Measurements from ENCODE around the gene KLF12. TPM values are rescaled to one million over a fixed set of nuclear protein-coding genes. Genes with fewer than 3 reads are reported as not detected.

The KLF12 gene
- total RNA-seq, 4 donors from 2014 or later: 7.8 to 20.3 (median 14.1) TPM

DNA sequence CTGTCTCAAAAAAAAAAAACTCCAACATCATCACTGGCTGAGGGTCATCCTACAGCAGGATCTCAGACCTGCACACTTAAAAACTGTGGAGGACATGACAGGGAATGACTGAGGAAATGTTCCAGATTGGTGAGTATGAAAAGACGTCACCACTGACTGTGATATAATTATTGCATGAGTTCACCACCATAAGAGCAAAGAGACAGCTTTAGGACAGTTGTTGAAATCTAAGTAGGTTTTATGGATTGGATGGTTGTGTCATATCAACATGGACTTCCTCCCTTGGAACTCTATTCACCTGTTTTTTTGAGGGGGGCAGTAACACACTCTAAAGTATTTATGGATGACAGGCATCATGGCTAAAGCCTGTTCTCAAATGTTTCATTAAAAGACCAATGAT is 31.5 kb downstream of the KLF12 start:
- 93 to 96% methylated on average over 1 of the region's 1 CpG for WGBS, 2 donors
- H3K4me3 ChIP-seq: no peak overlapping the region
- TF ChIP-seq CTCF (IDR thresholded peaks at IDR 0.05) (no peak), POLR2A (IDR thresholded peaks at IDR 0.05) (no peak), EP300 (IDR thresholded peaks at IDR 0.05) (no peak)
- H3K4me1 ChIP-seq: no peaks in the 10 kb centered on the region
- H3K27me3 ChIP-seq: no peaks in the 10 kb centered on the region
- no peak overlapping the region for H3K27ac ChIP-seq
- H3K36me3 ChIP-seq: no peaks in the 10 kb centered on the region
- peaks cover 0 to 9% (median 0%) of the 10 kb centered on the region in 4 donors for H3K9me3 ChIP-seq
- DNase-seq (ENCODE audit: low spot score in 2 of 2): no peak

DNA sequence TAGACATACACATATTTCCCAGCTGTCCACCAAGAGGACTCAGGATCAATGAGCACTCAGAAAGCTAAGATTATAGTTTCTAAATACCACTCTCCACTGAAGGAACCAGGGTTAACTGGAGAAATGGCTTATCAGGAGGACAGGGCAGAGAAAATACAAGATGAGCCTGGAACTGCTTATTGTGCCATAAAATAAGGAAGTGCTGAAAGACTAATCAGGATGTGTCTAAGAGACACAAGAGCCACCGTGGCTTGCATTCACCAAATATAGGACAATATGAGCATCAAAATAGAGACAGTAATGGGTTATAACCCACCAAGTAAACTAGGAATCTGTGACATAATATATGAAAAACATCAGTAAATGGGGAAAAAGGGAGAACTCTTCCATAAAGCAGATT is 32.8 kb downstream of the KLF12 start:
- H3K27me3 ChIP-seq: no peaks in the 10 kb centered on the region
- H3K36me3 ChIP-seq: no peaks in the 10 kb centered on the region
- TF ChIP-seq POLR2A (IDR thresholded peaks at IDR 0.05) (no peak), CTCF (IDR thresholded peaks at IDR 0.05) (no peak), EP300 (IDR thresholded peaks at IDR 0.05) (no peak)

GRCh38 chr13:74098077-74098476 is 36.1 kb downstream of the KLF12 start:
- WGBS, 2 donors: 86 to 97% methylated on average over 1 of the region's 1 CpG
- no peak for TF ChIP-seq EP300 (IDR thresholded peaks at IDR 0.05)
- TF ChIP-seq POLR2A (IDR thresholded peaks at IDR 0.05): no peak
- no peak for TF ChIP-seq CTCF (IDR thresholded peaks at IDR 0.05)
- Histone ChIP-seq H3K27ac (no peak overlapping the region), H3K27me3 (no peaks in the 10 kb centered on the region), H3K4me1 (peaks cover 0 to 13% (median under 1%) of the 10 kb centered on the region in 4 donors), H3K4me3 (no peak overlapping the region), H3K9me3 (peaks cover 0 to 9% (median 0%) of the 10 kb centered on the region in 4 donors), H3K36me3 (no peaks in the 10 kb centered on the region)
- no peak for DNase-seq (ENCODE audit: low spot score in 2 of 2)

More for the DNA sequence above, 32.8 kb downstream of the KLF12 start:
- peaks cover 0 to 9% (median 0%) of the 10 kb centered on the region in 4 donors for H3K9me3 ChIP-seq
- H3K4me1 ChIP-seq: peaks cover 0 to 4% (median 0%) of the 10 kb centered on the region in 4 donors
- no peak overlapping the region for H3K27ac ChIP-seq
- 79 to 90% methylated on average over 1 of the region's 1 CpG for WGBS, 2 donors
- DNase-seq (ENCODE audit: low spot score in 2 of 2): no peak
- H3K4me3 ChIP-seq: no peak overlapping the region

- 58 to 62% methylated on average over 1 of the region's 1 CpG for WGBS, 2 donors
- H3K4me1 ChIP-seq: peaks cover 0 to 19% (median 3%) of the 10 kb centered on the region in 4 donors
- TF ChIP-seq EP300 (IDR thresholded peaks at IDR 0.05) (no peak), CTCF (IDR thresholded peaks at IDR 0.05) (no peak), POLR2A (IDR thresholded peaks at IDR 0.05) (no peak)
- no peaks in the 10 kb centered on the region for H3K27me3 ChIP-seq
- no peaks in the 10 kb centered on the region for H3K36me3 ChIP-seq
- peaks cover 0 to 9% (median 0%) of the 10 kb centered on the region in 4 donors for H3K9me3 ChIP-seq
- H3K27ac ChIP-seq: no peak overlapping the region
- H3K4me3 ChIP-seq: no peak overlapping the region
- no peak for DNase-seq (ENCODE audit: low spot score in 2 of 2)
These were observed 37.1 kb downstream of the KLF12 start for GRCh38 chr13:74097116-74097515.

- Histone ChIP-seq H3K27ac (no peak overlapping the region), H3K4me1 (peaks cover 0 to 25% (median 3%) of the 10 kb centered on the region in 4 donors), H3K4me3 (no peak overlapping the region), H3K27me3 (no peaks in the 10 kb centered on the region), H3K9me3 (no peaks in the 10 kb centered on the region), H3K36me3 (no peaks in the 10 kb centered on the region)
- DNase-seq (ENCODE audit: low spot score in 2 of 2): no peak
- no peak for TF ChIP-seq CTCF (IDR thresholded peaks at IDR 0.05)
- no peak for TF ChIP-seq POLR2A (IDR thresholded peaks at IDR 0.05)
- TF ChIP-seq EP300 (IDR thresholded peaks at IDR 0.05): no peak
These were observed 40.5 kb downstream of the KLF12 start for GRCh38 chr13:74093691-74094090.

Data from tibial nerve (tissue), 4 donors.